ENCODE data around the gene RNF135.
"Not testable (repeated sequence)": the region's sequence is repeated elsewhere in the genome, so short reads cannot be mapped to it uniquely, and the experiment has no call there.

- not testable (repeated sequence) for TF ChIP-seq REST (IDR thresholded peaks at IDR 0.05; ENCODE audit: borderline replicate concordance); POLR2AphosphoS5 (IDR thresholded peaks at IDR 0.05); CTCF (IDR thresholded peaks at IDR 0.05; ENCODE audit: poor library complexity, severe bottlenecking)
These were observed 76.1 kb downstream of the RNF135 start for GRCh38 chr17:31046856-31047425.
